Lower leg skin (tissue), 3 donors: ENCODE measurements around the gene SCFD2.

ENCODE experiments used
- CTCF ChIP-seq, 3 donors: fragments of 450-650 bp; IDR thresholded peaks; one replicate each; pipeline ENCODE4 v1.5.1; 2016; ENCODE audit warnings: antibody characterized with exemption in 3 of 3, mild to moderate bottlenecking in 3 of 3, moderate library complexity in 2 of 3
- POLR2A ChIP-seq, 2 donors: fragments of 450-650 bp; IDR thresholded peaks; one replicate each; pipeline ENCODE4 v1.6.1; 2016 to 2017; ENCODE audit warnings: antibody characterized with exemption in 2 of 2, mild to moderate bottlenecking in 1 of 2, moderate library complexity in 1 of 2

GRCh38 chr4:53205970-53206369 is 159.9 kb downstream of the SCFD2 start:
- no peak for TF ChIP-seq CTCF (IDR thresholded peaks at IDR 0.05)
- TF ChIP-seq POLR2A (IDR thresholded peaks at IDR 0.05), result no peak
